GM21447 (cell line): Measurements from ENCODE around the gene GABPB1.
"Not testable (repeated sequence)": the region's sequence is repeated elsewhere in the genome, so short reads cannot be mapped to it uniquely, and the experiment has no call there.

Experiments used
- ATAC-seq: cut with Tn5 transposase; IDR thresholded peaks from one replicate; pipeline ENCODE4 v1.9.1; 2021; ENCODE audit not compliant: unreplicated experiment

The GABPB1 gene

DNA sequence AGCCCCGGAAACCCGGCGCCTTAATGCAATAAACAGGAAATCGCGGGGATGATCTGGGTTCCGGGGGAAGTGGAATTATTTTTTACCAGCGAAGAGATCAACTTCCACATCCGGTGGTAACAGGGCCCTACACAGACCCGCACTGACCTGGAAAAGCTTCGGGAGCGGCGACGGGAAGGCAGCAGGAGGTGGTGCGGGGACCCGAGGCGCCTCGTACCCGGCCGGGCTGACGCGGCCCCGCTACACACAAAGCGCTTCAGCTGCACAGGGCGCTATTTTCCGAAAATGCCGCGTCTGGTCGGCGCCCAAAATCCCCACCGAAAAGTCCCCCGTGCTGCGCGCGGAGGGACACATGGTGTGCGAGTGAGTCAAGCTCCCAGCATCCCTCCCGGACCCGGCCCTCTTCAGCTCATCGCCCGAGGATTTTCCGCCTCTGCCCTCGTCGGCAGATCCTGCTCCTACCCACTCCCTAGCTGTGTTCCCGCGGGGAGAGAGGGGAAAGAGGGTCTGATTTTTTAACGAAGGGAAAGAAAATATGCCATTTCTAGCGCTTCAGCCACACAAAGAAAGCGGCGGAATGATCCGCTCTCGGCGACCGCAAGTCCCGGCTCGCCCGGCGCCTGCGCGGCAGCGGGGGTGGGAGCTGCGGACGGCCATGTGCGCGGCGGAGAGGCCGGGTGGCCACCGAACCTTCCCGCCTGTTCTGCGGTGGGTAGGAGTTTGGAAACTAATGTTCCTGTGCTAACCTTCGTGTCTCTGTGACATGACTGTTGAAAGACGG lies at the start of gene GABPB1:
Gene GABPB1 (minus strand): TSS at position 361 of the 781 bp plus-strand sequence. CDS start 45,400 bp downstream, outside the sequence.
- peak; percentile 45 for ATAC-seq

DNA sequence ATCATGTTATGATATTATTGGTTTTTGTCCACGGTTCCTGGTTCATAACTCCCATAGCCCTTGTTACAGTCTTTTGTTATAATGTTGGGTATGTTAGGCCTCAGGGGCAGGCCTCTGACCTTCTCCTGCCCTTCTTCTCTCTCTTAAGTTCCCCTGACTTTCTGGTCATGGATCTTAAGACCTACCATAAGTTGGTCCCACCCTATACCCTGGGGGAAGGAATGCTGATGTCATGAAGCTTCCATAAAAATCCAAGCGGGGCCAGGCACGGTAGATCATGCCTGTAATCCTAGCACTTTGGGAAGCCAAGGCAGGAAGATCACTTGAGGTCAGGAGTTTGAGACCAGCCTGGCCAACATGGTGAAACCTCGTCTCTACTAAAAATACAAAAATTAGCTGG lies 36.6 kb upstream of the GABPB1 start:
- not testable (repeated sequence) for ATAC-seq

DNA sequence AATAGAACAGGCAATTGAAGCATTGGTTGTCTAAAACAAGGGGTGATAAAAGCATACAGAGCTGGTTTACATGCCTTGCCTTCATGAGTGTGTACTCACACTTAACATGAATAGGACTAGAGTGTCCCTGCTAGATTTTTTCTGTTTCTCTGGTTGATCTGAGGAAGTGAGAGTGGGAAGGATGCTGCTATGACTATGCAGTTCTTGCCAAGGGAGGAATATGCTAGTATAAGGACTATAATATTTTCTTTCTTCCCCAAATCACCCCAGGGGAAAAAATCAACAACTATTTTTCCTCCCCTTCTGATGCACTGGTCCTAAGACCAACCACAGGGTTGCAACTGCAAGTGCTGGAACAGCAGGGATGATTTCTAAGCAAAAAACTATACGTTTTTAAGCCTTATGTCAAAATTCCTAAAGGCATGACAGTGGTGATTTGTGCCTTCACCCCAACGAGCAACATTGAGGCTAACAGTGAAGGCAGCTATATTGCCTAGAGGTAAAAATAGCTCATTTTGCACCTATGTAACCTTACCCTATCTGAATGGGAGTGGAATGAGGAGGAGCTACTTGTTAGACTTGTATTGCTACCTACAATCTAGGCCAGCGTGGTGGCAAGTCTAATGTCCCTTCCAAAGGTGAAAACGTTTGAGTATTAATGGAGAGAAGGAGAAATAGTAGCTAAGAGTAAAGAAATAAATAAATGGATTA lies 35.7 kb upstream of the GABPB1 start:
- peak; percentile 94 for ATAC-seq

GRCh38 chr15:50382408-50382807 lies 27.4 kb upstream of the GABPB1 start:
- not testable (repeated sequence) for ATAC-seq

DNA sequence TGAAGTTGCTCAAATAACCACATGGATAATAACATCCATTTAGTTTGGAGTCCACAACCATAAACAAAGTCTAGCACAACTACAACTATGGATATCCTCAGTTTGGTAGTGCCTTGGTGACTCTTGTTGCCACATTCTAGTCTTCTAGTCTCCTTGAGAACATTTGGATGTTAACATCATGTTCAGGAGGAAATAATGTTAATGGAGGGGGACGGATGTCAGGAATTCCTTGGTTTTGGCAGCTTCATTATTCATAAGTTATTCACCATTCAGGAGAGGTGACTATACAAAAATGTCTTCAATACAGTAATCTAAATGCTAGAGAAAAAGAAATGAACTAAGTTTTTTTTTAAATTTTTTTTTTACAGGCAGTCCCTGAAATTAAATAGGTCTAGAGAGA lies 26.4 kb upstream of the GABPB1 start:
- ATAC-seq, result no peak

DNA sequence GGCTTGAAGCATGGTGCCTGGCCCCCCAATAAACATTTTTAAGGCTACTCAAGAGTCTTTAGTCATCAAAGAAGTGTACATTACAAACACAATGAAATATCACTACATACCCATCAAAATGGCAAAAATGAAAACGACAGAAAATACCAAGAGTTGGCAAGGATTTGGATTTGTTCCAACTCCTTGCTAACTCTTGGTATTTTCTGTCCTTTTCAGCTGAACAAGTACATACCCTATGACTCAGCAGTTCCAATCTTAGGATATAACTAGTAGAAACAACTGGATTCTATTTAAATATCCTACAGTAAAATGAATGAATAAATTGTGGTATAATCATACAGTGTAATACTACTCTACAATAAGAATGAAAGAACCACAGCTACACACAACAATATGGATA lies 25.1 kb upstream of the GABPB1 start:
- ATAC-seq, result no peak

GRCh38 chr15:50379413-50379812 lies 24.4 kb upstream of the GABPB1 start:
- ATAC-seq, result not testable (repeated sequence)

DNA sequence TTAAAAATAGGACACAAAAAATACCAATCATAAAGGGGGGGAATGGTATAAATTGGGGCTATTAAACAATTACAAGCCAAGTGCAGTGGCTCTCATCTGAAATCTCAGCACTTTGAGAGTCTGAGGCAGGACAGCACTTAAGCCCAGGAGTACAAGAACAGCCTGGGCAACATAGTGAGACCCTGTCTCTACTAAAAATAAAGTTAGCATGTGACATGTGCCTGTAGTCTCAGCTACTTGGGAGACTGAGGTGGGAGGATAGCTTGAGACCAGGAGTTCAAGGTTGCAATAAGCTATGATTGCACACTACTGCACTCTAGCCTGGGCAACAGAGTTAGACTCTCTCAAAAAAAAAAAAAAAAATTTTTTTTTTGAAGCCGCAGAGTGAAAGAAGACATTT lies 23.8 kb upstream of the GABPB1 start:
- no peak for ATAC-seq

DNA sequence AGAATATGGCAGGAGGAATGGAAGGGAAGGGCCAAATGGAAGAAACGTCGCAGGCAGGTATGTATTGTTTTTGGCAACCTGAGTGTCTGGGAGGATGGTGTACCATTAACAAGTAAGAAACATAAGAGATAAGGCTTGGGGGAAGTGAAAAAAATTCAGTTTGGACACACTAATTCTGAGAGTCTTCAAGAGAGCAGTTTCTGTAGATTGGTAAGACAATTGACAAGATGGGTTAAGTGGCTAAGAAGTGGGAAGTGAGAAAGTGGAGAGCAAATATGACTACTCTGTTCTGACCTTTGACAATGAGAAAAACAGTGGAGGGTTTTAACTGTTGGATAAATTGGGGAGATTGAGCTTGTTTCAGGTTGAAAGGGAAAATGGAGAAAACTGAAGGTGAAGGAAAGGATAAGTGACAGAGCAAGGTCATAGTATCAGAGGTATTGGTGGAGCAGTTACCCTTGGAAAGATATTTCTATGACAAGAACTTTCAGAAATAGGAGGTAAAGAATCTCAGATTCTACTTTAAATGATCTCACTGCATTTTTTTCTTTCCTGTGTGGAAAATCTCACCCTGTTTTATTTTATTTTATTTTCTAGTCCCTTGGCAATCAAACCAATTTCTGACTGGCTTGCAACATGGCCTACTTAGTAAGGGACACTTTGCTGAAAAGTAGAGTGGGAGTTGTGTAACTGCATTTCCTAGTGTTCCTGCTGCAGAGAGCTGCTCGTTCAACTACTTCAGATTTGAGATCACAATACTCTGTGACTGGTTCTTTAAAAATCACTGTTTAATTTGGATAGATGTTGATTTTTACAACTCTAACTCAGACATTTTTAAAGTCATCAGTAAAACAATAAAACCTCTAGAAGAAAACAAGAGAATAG lies 23.1 kb upstream of the GABPB1 start:
- ATAC-seq, result peak; percentile 97

GRCh38 chr15:50369564-50369963 lies 14.6 kb upstream of the GABPB1 start:
- ATAC-seq, result not testable (repeated sequence)

GRCh38 chr15:50365971-50366370 lies 11.0 kb upstream of the GABPB1 start:
- no peak for ATAC-seq

- no peak for ATAC-seq
Measured at GRCh38 chr15:50365570-50365969, 10.6 kb upstream of the GABPB1 start.

DNA sequence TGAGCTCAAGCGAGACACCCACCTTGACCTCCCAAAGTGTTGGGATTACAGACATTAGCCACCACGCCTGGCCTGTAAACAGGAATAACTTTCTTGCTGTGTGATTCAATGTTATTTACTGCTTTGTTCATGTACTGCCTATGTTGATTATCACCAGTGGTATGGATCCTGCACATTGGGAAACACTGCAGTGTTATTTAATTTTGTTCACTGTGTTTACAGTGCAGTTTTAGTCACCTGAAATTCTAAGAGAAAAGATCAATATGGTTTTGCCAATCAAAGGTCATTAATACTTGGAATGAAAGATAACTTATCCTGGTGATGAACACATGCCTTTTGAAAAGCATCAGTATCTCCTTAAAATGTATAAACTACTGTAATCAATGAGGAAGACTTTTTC lies 8.6 kb upstream of the GABPB1 start:
- no peak for ATAC-seq

DNA sequence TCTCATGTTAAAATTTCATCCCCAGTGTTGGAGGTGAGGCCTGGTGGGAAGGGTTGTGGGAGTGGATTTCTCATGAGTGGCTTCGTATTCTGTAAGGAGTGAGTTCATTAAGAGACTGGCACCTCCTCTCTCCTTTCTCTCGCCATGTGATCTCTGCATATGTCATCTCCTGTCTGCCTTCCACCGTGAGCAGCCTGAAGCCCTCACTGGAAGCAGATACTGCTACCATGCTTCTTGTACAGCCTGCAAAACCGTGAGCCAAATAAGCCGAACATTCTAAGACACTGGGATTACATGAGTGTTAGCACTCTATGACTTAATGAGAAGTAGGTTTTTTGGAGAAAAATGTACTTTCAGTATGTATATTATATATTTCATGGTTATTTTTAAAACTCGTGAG lies 6.8 kb upstream of the GABPB1 start:
- ATAC-seq, result no peak

DNA sequence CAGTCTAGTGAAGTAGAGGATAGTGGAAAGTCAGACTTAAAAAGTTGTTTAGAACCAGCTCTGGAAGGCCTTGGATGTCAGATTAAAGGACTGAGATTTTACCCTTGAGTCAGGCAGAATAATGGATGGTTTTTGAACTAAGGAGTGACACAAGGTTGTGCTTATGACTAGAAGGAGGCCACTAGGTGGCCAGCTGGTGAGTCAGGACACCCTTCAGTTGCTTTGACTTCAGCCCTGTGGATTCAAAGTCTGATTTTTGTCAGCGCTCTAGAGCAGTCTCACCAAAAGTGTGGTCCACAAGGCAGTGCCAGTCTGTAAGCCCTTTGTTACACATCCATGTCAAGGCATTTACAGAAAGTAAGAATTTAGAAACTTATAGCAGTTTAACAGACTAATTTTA lies 3.8 kb upstream of the GABPB1 start:
- ATAC-seq, result no peak

- no peak for ATAC-seq
Measured at GRCh38 chr15:50355980-50356379, 982 bp upstream of the GABPB1 start.

DNA sequence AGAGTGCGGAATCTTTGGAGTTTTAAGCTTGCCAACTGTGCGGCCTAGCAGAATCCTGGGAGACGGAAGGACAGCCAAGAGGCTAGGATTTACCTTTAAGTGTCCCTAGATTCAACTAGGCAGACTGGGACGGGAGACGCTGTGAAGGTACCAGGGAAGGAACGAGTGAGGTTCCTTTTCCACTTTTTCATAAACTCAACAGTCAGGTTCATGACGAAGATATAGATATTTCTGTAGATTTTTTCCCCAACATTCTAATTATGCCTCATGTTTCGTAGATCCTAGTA lies 564 bp upstream of the GABPB1 start:
- ATAC-seq, result no peak

GRCh38 chr15:50353975-50354837 lies 792 bp downstream of the GABPB1 start:
- ATAC-seq, result peak; percentile 32

GRCh38 chr15:50353251-50353974 lies 1.6 kb downstream of the GABPB1 start:
- peak; percentile 9 for ATAC-seq

GRCh38 chr15:50350621-50351020 lies 4.4 kb downstream of the GABPB1 start:
- no peak for ATAC-seq
